HG03378 (cell line): ENCODE data around the gene C10orf95.
A peak's percentile ranks its signal among the peaks of the same experiment; 100 is the strongest.
"Not testable (repeated sequence)": the region's sequence is repeated elsewhere in the genome, so short reads cannot be mapped to it uniquely, and the experiment has no call there.

Experiments used
- ATAC-seq: cut with Tn5 transposase; IDR thresholded peaks from one replicate; pipeline ENCODE4 v1.9.1; 2021; ENCODE audit warnings: mild to moderate bottlenecking, moderate library complexity; ENCODE audit not compliant: unreplicated experiment

The C10orf95 gene

DNA sequence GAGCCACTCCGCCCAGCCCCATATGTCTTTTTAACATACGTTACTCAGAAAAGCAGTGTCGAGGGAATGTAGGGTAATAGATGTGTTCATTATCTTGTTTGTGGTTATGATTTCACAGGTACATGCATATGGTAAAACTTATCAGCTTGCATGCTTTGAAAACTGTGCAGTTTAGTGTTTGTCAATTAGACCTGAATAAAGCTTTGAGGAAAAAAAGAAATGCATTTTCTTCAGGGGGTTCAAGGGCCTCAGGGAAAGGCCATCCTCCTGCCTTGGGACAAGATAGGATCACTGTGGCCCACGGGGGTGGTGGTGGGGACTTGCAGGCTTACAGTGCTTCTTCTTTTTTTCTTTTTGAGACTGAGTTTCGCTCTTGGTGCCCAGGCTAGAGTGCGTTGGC, 16.0 kb upstream of the C10orf95 start:
- no peak for ATAC-seq

DNA sequence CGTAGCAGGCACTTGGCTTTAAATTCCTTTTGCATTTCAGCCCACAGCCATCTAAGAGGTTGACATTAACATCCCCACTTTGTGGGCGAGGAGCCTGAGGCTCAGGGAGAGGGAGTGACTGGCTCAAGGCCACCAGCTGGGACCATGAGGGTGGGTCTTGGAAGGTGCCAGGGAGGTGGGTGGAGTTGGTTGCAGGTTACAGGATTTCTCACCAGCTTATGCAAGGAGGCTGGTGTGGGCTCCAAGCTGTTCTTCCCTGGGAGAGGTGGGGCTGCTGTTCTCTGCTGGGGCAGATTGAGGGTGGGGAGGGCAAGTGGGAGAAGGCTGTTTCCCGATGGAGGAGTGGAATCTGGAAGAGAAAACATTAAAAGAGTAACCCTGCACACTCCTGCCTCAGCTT, 14.1 kb upstream of the C10orf95 start:
- no peak for ATAC-seq

DNA sequence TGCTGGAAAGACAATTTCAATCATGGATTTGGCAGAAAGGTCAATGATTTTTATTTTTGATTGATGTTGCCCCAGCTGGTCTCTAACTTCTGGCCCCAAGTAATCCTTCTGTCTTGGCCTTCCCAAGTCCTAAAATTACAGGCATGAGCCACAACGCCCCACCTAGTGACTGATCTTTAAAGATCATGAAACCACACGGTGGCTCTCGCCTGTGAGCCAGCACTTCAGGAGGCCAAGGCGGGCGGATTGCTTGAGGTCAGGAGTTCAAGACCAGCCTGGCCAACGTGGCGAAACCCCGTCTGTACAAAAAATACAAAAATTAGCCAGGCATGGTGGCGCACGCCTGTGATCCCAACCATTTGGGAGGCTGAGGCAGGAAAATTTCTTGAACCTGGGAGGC, 12.6 kb upstream of the C10orf95 start:
- ATAC-seq, result no peak

DNA sequence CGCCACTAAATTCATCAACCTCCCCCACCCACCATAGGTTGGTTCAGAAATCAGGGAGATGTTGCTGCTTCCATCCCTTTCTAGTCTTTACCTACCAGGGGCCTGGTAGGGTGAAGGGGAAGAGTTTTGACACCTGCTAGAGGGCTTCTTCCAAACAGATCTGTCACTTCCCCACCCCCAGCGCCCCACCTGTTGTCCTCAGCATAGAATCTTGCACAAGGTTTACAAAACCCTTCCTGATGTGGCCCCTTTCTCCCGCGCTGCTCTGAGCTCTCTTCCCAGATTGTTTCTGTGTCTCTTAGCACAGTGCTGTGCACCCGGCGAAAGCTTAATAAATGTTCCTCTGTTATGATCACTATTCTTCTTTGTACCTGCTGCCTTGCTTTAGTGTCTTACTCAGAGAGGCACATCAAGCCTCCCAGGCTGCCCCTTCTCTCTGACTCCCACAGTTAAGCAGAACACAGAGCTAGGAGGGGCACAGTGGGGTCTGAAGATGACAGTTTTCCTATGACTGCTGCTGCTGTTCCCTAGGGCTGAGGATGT, 11.2 kb upstream of the C10orf95 start:
- no peak for ATAC-seq

DNA sequence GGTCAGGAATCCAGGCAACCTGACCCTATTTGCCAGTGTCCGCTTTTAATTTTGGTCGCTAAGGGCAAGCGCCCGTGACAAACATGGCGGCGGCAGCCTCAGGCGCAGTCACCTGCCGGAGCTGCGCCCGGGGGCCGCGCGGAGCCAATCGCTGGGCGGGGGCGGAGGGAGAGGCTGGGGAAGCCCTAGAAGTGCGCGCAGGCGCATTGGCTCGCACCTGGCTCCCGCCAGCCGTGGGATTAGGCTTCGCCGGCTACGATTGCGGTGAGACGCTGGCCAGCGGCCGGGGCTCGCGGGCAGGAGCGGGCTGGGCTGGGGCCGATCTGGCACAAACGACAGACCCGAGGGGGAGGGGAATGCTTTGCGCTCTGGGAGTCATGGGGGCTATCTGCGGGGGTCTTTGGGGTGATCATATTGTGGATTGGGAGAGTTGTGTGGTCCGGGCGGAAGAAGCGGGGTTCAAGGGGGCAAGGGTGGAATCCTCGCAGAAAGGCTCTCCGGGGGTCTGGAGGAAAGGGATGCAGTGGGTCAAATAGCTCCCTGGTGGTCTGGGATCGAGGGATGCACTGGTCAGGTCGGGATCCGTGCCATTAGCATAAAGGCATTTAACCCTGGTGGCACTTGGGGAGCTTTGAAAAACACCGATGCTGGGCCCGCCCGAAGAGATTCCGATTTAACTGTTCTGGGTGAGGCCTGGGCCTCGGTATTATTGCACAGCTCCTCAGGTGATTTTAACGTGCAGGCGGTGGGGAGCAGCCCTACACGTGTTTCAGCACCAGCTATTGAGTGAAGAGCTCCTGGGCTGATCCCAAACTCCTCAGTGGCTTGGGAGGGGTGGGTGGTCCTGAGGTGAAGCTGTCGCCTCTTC, 10.1 kb upstream of the C10orf95 start:
- peak; percentile 48 for ATAC-seq

DNA sequence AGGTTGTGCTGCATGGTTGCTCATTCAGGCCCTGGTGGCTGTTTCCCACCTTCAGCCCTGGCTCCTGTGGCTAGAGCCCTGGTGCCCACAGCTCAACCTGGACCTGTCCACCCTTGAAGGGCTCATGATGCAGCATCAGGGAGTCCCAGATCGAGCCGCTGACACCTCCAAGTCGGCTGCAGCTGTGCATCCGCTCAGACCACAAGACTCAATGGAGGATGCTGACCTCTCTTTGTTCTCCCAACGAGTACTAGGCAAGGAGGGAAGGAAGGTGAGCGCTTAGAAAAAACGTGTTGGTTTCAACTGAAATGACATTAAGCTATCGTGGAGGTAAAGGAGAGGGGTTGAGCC, 9.5 kb upstream of the C10orf95 start:
- ATAC-seq, result peak; percentile 26

DNA sequence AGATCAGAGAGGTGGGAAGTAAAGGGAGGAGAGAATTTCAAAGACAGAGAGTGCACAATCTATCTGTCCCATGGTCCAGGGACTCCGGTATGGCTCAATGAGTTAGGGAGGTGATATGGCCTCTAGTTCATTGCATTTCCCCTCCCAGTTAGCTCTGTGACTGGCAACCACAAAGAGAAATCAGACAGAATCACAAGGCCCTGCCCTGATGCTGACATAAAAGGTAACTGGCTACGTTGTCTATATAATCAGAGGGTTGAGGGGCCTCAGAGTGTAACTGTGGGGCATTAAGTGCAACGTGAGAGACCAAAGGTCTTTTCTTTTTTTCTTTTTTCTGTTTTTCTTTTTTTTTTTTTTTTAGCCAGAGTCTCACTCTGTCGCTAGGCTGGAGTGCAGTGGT, 7.3 kb upstream of the C10orf95 start:
- no peak for ATAC-seq

DNA sequence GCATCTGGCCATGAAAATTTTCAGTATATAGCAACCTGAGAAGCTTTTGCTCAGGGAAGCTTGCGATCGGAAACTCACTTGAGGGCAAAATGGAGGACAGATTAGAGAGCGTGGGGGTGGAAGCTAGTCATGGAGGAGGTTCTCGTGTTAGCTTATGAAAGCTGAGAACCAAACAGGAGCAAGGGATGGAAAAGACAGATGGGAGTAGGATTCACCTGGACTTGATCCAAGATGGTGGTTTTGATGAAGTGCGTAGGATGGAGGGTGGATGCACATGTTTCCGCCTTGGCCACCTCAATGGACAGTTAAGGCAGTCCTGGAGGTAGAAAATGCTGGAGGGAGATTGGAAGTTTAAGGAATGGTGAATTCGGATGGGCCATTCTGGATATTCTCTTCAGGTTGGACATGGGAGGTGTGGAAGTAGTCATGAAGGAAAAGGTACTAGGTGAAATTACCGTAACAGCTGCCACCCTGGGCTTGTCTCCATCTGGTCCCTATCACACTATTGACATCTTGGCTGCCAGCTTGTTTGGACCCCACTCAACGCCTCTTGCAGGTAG, 6.3 kb upstream of the C10orf95 start:
- no peak for ATAC-seq

DNA sequence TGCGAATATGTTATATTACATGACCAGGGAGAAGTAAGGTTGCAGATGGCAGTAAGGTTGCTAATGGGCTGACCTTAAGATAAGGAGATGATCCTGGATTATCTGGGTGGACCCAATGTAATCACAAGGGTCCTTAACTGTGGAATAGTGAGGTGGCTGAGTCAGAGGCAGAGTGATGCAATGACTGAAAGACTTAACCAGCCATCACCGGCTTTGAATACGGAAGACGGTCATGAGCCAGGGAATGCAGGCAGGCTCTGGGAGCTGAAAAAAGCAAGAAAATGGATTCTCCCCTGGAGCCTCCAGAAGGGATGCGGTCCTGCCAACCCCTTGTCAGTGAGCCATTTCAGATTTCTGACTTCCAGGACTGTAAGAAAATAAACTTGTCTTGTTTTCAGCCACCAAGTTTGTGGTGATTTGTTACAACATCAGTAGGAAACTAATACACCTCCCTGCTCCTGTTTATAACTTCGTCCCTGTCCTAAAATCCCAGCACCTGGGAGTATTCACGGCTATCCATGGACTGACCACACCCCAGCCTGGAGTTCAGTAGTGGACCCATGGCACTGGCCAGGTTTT, 4.6 kb upstream of the C10orf95 start:
- ATAC-seq, result no peak

DNA sequence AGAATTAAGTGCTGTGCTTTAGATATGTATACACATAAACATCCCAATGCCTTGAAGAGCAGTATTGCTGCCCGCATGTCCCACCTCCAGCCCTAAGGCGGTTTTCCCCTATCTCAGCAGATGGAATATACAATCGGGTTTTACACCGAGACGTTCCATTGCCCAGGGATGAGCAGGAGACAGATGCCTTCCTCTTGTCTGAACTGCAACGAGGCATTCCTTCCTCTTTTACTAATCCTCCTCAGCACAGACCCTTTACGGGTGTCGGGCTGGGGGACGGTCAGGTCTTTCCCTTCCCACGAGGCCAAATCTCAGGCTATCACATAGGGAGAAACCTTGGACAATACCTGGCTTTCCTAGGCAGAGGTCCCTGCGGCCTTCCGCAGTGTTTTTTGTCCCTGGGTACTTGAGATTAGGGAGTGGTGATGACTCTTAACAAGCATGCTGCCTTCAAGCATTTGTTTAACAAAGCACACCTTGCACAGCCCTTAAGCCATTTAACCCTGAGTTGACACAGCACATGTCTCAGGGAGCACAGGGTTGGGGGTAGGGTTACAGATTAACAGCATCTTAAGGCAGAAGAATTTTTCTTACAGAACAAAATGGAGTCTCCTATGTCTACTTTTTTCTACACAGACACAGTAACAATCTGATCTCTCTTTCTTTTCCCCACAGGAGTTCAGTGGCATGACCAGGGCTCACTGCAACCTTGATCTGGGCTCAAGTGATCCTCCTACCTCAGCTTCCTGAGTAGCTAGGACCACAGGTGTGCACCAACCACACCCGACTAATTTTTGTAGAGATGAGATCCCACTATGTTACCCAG, 3.5 kb upstream of the C10orf95 start:
- ATAC-seq, result not testable (repeated sequence)

DNA sequence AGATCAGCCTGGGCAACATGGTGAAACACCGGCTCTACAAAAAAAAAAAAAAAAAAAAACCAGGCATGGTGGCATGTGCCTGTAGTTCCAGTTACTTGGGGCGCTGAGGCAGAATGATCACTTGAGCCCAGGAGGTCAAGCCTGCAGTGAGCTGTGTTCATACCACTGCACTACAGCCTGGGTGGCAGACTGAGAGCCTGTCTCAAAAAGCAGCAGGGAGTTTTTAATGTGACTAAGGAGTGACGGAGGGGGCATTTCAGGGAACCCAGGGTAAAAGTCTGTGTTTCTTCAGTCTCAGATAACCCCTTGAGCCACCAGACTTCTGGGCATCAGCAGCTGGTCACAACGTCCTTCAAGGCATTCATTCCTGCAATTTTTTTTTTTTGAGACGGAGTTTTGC, 2.2 kb upstream of the C10orf95 start:
- no peak for ATAC-seq

DNA sequence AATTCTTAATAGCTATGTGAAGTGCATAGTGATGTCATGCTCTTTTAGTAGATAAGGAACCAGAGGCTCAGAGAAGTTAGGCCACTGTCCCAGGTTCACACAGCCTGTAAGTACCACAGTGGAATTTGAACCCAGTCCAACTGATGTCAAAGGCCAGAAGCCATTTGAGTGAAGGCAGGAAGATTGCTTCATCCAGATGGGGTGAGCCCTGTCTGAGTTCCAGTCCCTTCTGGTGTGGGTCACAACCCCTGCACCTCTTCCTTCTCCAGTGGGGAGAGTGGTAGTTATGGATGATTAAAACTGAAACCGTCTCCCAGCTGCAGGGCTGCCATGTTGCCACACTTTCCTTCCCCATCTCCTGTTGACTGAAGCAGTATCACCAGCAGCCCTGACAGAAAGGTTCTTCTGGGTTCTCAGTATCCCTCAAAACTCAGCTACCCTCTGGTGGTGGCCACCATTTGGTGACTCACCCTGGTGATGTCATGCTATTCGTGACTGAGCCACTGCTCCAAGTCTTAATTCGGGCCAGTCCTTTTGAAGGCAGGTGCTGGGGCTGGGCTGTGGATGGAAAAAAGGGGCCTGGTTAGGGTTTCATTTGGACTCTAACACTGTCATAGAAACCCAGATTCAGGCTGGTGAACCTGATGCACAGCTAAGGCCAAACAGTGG, 1.5 kb upstream of the C10orf95 start:
- no peak for ATAC-seq

DNA sequence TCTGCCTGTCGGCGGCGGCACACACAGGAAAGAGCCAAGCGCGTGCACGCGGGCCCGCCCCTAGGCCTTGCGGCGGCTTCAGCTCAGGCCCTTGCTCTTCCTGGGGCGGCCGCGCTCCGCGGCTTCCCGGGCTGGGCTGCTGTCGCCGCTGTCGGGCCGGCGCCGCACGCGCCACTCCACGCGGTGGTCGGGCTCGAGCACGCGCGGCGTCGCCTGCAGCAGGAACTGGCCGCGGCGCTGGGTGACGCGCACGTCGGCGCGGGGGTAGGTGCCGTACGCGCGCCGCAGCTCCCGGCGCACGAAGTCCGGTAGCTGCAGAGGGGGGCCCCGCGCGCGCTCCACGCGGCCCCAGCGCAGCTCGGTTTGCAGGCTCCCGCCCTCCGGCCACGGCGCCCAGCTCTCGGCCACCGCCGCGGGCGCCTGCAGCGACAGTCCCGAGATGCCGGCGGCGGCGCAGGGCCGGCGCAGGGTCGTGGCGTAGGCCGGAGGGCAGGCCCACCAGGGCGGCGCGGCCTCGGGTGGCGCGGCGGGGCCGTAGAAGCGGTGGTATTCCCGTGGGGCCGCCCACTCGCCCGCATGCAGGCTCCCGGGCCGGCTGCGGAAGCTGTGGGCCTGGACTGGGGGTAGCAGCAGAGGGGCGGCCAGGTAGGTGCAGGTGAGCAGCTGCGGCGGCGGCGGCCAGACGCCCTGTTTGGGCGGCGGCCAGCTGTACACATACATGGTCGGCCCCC, 804 bp downstream of the C10orf95 start:
- peak; percentile 39 for ATAC-seq

DNA sequence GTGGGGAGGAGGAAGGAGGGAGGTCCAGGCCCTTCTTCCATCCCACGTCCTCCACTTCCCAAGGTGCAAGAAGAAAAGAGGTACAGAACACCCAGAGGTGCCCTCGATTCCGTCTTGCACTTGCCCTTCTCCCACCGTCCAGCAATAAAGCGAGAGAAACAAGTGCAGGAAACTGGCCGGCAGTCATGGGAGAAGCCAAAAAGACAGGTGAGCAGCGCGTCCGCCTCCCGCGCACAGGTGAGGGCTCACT, 1.3 kb downstream of the C10orf95 start:
- ATAC-seq, result no peak

DNA sequence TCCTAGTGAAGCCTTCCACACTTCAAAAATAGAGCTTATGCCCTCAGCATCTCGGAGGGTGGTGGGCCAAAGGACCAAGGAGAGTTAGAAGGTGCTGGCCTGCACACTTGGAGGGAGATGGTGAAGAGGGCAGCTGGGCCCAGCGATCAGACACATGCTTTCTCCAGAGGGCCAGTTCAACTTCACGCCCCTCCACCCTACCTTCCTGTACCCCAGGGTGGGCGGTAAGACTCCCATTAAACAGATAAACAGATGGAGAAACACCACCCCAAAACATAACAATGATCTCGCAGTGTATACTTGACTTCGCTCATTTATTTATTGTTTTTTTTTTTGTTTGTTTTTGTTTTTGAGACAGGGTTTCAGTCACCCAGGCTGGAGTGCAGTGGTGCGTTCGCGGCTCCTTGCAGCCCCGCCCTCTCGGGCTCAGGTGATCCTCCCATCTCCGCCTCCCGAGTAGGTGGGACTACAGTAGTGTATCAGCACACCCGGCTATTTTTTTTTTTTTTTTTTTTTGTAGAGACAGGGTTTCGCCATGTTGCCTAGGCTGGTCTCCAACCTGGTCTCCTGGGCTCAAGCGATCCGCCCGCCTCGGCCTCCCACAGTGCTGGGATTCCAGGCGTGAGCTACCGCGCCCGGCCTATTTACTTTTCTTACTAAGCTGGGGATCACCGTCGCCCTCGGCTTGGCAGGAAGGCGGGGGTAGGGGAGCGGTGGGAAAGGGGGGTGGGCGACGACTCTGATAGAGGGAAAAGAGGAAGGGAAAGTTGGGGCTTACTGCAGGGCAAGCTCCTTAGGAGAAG, 1.8 kb downstream of the C10orf95 start:
- no peak for ATAC-seq

DNA sequence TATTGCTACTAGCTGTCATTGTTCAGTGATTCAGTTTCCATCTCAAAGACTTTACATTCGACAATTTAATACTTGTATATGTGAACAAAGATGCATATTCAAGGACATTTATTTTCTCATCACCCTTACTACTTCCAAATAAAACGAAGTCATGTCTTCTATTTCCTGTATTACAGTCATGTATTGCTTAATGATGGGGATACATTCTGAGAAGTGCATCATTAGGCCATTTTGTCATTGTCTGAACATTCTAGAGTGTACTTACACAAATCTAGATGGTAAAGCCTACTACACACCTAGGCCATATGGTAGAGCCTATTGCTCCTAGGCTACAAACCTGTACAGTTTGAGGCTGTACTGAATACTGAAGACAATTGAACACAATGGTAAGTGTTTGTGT, 6.5 kb downstream of the C10orf95 start:
- ATAC-seq, result no peak

DNA sequence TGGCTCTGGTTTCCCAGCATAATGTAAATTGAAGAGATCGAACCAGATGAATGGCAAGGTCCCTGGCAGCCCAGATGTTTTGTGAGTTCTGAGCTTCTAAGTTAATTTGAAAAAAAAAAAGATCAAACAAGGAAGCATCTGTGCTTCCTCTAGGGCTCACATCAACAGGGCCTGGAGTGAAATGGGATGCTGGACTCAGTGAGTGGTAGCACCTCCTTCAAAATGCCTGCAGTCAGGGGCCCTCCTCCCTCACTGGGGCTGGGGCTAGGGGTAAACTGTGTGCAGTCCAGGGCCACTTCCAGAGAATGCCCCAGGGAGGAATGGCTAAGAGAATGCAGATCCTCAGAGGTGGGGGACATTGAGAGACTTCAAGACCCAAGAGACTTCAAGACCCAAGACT, 13.0 kb downstream of the C10orf95 start:
- ATAC-seq, result no peak

DNA sequence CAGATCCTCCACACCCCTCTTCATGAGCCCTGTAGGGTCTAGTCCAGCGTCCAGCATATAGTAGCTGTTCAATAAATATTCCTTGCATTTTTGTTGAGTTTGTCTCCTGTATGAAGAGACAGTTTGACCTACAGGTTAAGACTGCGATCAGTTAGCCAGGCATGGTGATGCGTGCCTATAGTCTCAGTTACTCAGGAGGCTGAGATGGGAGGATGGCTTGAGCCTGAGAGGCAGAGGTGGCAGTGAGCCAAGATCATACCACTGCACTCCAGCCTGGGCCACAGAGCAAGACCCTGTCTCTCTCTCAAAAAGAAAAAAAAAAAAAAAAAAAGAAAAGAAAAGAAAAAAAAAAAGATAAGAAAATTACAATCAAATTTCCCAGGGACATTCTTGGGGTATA, 13.8 kb downstream of the C10orf95 start:
- no peak for ATAC-seq

DNA sequence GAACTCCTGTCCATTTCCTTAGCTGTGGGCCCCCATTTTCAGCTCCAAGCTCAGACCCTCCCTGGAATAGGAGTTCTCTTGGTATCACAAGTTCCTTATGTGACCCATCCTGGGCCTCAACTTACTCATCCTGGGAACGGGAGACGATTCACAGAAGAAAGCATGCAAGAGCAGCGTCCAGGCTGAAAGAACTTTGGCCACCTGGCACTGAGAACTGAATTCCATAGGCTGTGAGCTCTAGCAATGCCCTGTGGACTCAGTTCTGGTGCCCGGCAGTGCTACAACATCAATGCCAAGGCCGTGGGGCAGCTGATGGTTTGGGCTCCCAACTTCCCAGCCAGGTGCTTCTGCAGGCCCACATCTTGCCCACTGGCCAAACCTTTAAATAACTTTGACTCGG, 15.0 kb downstream of the C10orf95 start:
- no peak for ATAC-seq
